GM21526 (cell line): ENCODE results near the gene NR5A1.

Source experiments
- ATAC-seq: cut with Tn5 transposase; IDR thresholded peaks from one replicate; pipeline ENCODE4 v1.9.1; 2021; ENCODE audit warnings: moderate library complexity; ENCODE audit not compliant: unreplicated experiment, low FRiP score

The NR5A1 gene

DNA sequence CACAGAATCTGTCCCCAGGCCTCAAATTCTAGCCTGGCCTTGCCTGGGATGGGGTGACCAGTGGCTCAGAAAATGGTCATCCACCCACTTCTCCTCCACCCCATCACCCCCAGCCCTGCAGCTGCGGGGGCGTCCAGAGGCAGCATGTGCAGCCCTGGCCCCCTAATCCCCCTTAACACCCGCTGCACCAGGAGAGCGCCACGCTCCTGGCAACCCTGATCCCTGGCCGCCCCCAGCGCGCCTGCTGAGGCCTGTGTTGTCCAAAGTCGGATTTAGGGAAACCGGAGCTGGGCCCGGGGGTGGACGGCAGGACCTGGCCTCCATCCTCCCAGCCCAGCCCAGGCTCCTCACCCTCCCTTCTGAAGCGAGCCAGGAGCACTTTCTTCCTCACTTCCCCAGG lies 22.0 kb downstream of the NR5A1 start:
- no peak for ATAC-seq

DNA sequence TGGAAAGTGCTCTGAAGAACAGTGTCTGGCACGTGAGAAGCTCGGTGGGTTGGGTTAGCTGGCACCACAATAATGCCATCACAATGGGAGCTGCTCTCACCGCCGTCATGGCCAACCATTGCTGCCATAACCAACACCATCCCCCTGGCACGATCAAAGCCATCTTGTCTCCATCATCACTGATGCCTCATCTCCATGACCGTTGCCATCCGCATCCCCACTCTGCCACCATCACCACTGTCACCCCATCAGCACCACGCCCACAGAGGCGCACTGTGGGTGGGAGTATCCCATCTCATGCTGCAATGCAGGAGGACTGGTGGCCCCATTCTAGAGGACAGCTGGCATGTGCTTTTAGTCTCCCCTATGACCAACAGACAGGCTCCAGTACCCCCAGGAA lies 23.7 kb downstream of the NR5A1 start:
- no peak for ATAC-seq

DNA sequence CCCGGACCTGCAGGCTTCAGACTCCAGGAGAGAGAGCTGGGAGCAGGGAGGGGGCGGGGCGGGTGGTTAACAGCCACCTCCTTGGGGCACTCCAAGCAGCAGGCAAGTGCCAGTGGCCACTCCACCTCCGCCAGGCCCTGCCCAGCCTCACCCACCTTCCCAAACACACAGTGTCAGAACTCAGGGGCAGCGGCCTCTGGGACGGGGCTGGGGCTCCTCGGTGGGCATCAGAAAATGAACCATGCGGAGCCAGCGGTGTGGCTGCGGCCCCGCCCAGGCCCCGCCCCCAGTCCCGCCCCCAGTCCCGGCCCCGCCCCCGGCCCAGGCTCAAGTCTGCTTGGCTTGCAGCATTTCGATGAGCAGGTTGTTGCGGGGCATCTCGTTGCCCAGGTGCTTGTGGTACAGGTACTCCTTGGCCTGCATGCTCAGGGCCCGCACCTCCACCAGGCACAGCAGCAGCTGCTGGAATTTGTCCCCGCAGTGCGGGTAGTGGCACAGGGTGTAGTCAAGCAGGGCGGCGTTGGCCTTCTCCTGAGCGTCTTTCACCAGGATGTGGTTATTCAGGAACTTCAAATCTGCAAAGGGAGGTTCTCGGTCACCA lies 24.7 kb downstream of the NR5A1 start:
- no peak for ATAC-seq

- ATAC-seq, result no peak
These were observed 26.1 kb downstream of the NR5A1 start for GRCh38 chr9:124481115-124481514.

GRCh38 chr9:124480621-124480981 lies 26.6 kb downstream of the NR5A1 start:
- ATAC-seq, result no peak

DNA sequence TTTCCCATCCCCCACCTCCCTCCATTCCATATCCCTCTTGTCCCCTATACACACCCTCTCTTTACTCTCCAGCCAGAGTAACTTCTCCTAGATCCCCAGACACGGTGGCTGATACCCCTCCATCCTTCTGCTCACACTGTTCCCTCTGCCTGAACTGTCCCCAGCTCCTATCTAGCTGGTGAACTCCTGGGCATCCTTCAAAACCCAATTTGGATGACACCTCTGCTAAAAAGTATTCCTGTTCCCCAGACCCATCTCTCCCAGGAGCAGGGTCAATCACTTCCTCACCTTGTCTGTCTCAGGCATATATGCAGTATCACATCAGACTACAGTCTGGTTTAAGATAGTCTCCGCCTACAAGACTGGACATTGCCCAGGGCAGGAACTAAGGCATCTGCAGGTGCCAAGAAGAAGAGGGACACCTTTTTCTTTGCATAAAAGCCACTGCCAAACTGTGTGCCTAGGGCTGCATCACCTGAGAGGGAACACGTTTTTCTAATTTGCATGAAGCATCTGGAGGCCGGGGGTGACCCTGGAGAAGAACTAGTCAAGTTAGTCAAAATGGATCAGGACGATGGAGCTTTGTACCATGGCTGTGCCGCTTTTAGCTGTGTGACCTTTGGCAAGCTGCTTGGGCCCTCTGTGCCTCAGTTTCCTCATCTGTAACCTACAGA lies 27.1 kb downstream of the NR5A1 start:
- no peak for ATAC-seq

DNA sequence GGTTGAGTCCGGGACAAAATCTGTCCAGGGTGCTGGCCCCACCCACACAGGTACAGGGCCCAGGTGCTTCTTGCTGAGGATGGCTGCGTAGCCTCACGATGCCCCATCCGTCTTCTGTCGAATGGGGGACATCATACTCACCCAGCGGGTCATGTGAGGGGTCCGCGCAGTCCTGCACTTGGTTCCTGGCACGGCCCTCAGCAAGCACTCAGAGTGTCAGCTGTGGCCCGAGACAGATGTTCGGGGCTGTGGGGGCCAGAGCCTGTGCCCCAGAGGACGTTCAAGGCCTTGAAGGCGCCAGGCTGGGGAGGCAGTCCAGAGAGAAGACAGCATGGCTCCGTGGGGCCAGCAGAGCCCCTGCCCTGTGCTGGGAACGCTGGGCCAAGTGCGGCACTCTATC lies 27.8 kb downstream of the NR5A1 start:
- no peak for ATAC-seq

DNA sequence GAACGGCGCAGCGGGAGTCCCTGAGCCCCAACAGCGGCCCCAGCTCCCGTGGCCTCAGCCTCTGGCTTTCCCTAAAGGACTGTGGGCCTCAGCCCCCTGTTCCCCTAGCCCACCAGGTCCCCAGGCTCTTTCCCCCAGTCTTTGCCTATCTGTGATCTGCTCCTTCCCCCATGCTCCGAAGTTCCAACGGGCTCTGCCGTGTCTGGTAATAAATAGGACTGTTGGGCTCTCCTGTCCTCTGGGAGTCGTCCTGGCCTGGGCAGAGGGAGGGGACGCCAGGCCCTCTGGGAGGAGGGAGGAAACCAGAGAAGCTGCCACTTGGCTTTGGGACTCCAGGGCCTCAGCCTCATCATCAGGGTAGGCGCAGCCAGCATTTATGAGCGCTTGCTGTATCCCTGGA lies 28.8 kb downstream of the NR5A1 start:
- no peak for ATAC-seq

DNA sequence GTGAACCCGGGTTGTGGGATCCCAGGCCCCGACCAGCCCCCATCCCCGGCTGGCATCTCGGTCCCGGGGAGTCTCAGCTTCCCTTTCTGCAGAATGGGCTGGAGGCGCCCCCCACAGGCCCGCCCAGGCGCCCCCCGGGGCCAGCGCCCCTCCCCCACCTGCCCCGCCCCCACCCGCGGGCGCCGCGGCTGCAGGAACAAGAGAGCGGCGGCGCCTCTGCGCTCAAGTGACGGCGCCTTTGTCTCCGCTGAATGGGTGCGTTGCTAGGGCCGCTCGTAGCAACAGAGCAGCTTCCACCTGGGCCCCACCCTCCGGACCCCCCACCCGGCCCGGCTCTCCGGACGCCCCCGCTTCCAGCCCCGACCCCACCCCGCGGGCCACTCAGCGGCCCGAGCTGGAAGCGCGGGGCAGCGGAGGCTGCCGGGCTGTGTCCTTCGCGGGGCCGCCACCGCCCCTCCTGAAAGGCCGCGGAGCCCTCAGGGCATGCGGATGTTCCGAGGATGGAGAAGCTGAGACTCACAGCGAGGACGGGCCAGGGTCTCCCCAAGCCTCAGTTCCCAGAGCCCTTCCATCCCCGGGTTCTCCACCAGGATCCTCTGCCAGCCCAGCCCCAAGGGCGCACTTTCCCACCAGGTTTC lies 29.4 kb downstream of the NR5A1 start:
- ATAC-seq, result no peak

GRCh38 chr9:124477211-124477647 lies 30.0 kb downstream of the NR5A1 start:
- ATAC-seq, result no peak

- no peak for ATAC-seq
These were observed 31.1 kb downstream of the NR5A1 start for GRCh38 chr9:124475868-124476690.

DNA sequence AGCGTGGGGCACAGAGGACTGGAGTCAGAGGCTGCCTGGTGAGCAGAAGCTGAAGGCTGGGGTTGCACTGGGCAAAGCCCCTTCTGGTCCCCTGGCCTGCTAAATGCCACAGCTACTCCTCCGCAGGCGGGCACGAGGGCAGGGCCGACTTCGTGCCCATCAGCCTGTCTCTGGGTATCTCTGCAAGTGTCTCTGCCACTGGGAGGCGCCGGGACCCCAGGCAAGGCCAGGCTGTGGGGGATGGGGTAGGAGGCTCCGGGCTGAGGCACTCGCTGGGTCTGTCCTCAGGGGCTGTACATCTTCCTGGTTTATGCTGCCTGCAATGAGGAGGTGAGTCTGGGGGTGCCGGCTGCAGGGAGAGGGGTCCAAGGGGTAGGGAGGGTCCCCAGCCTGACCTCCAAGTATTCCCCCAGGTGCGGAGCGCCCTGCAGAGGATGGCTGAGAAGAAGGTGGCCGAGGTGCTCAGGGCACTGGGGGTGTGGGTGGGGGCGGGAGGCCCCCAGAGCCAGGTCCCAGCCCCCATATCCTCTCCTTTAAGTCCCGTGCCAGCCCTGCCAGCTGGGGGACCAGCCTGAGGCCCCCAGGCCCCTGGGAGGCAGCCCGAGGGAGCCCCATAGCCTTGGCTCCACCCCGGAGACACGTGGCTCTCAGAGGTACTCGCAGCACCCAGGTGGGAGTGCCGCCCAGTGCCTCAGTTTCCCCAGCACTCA lies 31.9 kb downstream of the NR5A1 start:
- no peak for ATAC-seq

DNA sequence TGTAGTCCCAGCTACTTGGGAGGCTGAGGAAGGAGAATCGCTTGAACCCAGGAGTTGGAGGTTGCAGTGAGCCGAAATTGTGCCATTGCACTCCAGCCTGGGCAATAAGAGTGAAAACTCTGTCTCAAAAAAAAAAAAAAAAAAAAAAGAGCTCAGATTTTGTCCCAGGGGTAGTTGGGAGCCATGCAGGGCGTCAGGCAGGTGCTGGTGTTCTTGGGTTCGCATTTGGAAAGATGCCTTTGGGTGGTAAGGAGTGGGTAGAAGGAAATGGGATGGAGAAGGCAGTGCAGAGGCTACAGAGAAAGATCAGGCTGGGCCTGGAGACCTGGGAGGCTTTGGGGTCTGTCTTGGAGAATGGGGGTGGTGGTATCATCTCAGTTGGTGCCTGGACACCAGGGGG lies 33.0 kb downstream of the NR5A1 start:
- ATAC-seq, result no peak

- ATAC-seq, result no peak
These were observed 33.9 kb downstream of the NR5A1 start for GRCh38 chr9:124473310-124473709.

GRCh38 chr9:124472770-124473169 lies 34.4 kb downstream of the NR5A1 start:
- ATAC-seq, result no peak

GRCh38 chr9:124471761-124472160 lies 35.4 kb downstream of the NR5A1 start:
- ATAC-seq, result no peak

DNA sequence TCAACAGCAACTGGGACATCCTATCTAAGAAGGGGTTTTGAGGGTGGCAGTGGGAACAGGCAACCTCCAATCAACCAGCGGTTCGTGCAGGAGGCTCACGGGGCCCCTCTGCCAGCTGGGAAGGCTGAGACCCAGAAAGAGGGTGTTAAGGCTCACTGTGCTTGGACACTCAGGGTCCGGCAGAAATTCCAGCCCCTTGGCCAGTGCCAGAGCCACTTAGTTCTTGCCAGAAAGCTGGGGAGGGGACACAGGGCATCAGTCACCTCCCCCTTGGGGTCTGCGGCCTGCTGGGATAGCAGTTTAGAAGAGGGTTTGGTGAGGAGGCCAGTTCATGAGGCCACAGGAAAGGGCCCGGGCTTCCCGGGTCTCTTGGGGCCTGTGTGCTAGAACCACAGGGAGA lies 36.5 kb downstream of the NR5A1 start:
- ATAC-seq, result no peak

- no peak for ATAC-seq
These were observed 36.9 kb downstream of the NR5A1 start for GRCh38 chr9:124470306-124470705.

DNA sequence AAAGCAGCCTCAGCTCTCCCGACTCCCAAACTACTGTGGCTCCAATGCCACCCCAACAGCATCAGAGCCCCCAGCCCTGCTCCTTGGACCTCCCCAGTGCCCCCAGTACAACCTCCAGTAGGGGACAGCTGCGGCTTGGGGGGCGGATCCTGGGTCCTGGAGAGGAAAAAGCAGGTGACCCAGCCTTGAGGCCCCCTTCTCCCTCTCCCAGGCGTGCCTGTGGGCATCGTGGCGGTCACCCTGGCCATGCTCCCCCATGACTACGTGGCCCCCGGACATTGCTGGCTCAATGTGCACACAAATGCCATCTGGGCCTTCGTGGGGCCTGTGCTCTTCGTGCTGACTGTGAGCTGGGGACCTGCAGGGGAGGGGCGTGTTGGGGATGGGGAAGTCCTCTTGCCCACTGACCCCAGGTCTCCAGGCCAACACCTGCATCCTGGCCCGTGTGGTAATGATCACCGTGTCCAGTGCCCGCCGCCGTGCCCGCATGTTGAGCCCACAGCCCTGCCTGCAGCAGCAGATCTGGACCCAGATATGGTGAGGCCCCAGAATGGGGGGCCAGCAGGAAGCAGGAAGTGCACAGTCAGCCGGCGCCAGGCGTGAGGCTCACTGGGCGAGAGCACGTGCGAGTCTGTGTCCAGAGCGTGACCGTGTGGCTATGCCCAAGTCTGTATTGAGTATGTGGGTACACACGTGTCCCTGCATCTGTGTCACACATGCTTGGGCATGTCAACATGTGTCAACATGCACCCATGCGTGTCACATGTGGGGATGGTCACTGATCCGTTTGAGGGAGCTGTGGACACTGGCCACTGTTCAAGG lies 38.0 kb downstream of the NR5A1 start:
- no peak for ATAC-seq
